Tibial artery (tissue), 4 donors: ENCODE results near the gene SEPTIN3.

Experiments used
- DNase-seq, 2 donors: peaks; one replicate each; pipeline ENCODE4 v3.0.0-alpha.2; 2019
- H3K27ac ChIP-seq, 2 donors: fragments of 200-600 bp; sonication (generic) in 1 of 2; 1 replicate in 1 of 2; 2 replicates in 1 of 2; pipeline ENCODE4 v1.5.1; 2018 to 2019; ENCODE audit warnings: mild to moderate bottlenecking in 1 of 2
- H3K27me3 ChIP-seq, 2 donors: fragments of 200-600 bp; sonication (generic) in 1 of 2; one replicate each; pipeline versions ENCODE4 v1.5.1 to v1.6.0; 2016 to 2019
- H3K36me3 ChIP-seq, 3 donors: fragments of 200-600 bp; sonication (generic) in 2 of 3; one replicate each; pipeline ENCODE4 v1.5.1; 2016 to 2019; ENCODE audit warnings: mild to moderate bottlenecking in 2 of 3
- H3K4me1 ChIP-seq, 4 donors: fragments of 200-600 bp; sonication (generic) in 2 of 4; 1 replicate in 3 of 4; 2 replicates in 1 of 4; pipeline ENCODE4 v1.5.1; 2016 to 2019
- H3K4me3 ChIP-seq, 2 donors: fragments of 200-600 bp; sonication (generic) in 1 of 2; 1 replicate in 1 of 2; 2 replicates in 1 of 2; pipeline ENCODE4 v1.5.1; 2018 to 2019; ENCODE audit warnings: mild to moderate bottlenecking in 2 of 2
- H3K9me3 ChIP-seq, 3 donors: fragments of 200-600 bp; sonication (generic) in 1 of 3; one replicate each; pipeline ENCODE4 v1.5.1; 2016 to 2019
- intact Hi-C: fragments of 100-400 bp; cut with DNase I; formaldehyde crosslinking; loops from one replicate; pipeline ENCODE4 v1.15.0; 2023; ENCODE audit warnings: low total_unique reads
- TF ChIP-seq, protein P1 (sequence below), 2 experiments: fragments of 200-600 bp in 1 of 2; fragments of 450-650 bp in 1 of 2; IDR thresholded peaks; one replicate each; pipeline ENCODE4 v1.5.1; 2017 to 2019; ENCODE audit warnings: antibody characterized with exemption in 2 of 2, mild to moderate bottlenecking in 1 of 2, moderate library complexity in 1 of 2

The SEPTIN3 gene

DNA sequence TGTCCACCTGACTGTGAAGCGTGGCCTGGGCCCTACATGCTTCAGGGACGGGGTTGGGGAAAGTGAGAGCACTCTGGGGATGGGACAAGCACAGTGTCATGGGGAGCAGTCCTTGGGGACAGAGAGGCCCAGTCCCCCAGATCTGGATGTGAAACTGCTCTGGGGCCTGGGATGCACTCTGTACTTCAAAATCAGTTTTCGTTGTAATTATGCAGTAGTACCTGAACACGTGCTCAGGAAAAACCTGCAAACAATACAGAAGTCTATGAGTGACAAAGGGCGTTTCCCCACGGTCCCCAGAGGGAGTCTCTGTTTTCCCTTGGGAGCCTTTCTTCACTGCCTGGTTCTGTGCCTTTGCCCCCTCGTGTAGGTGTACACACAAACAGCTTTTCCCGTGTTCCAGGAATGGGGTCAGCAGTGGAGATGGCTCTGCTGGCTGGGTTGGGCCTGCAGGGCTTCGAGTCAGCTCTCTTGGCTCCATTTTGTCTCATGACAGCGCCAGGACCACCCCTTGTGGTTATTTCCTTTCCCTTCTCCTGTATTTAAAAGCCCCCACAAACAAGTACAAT, 37.5 kb upstream of the SEPTIN3 start:
- DNase-seq = no peak
- H3K36me3 ChIP-seq = no peaks in the 10 kb centered on the region
- H3K4me3 ChIP-seq = no peak overlapping the region
- intact Hi-C loops = no loop called here
- H3K27ac ChIP-seq = no peak overlapping the region
- H3K9me3 ChIP-seq = no peaks in the 10 kb centered on the region
- H3K27me3 ChIP-seq = peaks cover 0 to 16% of the 10 kb centered on the region in 2 donors
- TF ChIP-seq, protein P1, sequence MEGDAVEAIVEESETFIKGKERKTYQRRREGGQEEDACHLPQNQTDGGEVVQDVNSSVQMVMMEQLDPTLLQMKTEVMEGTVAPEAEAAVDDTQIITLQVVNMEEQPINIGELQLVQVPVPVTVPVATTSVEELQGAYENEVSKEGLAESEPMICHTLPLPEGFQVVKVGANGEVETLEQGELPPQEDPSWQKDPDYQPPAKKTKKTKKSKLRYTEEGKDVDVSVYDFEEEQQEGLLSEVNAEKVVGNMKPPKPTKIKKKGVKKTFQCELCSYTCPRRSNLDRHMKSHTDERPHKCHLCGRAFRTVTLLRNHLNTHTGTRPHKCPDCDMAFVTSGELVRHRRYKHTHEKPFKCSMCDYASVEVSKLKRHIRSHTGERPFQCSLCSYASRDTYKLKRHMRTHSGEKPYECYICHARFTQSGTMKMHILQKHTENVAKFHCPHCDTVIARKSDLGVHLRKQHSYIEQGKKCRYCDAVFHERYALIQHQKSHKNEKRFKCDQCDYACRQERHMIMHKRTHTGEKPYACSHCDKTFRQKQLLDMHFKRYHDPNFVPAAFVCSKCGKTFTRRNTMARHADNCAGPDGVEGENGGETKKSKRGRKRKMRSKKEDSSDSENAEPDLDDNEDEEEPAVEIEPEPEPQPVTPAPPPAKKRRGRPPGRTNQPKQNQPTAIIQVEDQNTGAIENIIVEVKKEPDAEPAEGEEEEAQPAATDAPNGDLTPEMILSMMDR (IDR thresholded peaks at IDR 0.05) = no peak
- H3K4me1 ChIP-seq = no peaks in the 10 kb centered on the region

DNA sequence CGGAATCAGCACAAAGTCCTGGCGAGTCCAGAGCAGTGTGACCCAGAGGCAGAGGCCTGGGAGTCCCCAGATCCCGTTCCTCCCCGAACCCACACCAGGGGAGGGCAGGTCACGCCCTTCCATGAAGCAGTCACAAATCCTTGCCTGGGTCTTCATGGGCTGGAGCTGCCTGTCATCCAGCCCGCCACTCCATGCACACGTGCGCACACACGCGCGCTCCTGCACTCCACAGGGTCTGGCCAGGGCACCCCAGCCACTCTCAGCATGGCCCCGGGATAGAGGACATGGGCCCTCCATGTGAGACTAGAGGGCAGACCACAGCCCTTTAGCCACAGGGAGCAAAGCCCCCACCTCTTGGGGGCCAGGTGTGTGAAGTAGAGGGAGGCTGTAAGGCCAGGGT, 36.9 kb upstream of the SEPTIN3 start:
- no peaks in the 10 kb centered on the region for H3K4me1 ChIP-seq
- H3K9me3 ChIP-seq = no peaks in the 10 kb centered on the region
- TF ChIP-seq, protein P1 (IDR thresholded peaks at IDR 0.05) = no peak
- peaks cover 0 to 10% of the 10 kb centered on the region in 2 donors for H3K27me3 ChIP-seq
- DNase-seq = no peak
- intact Hi-C loops = no loop called here
- H3K36me3 ChIP-seq = no peaks in the 10 kb centered on the region
- no peak overlapping the region for H3K27ac ChIP-seq
- no peak overlapping the region for H3K4me3 ChIP-seq

DNA sequence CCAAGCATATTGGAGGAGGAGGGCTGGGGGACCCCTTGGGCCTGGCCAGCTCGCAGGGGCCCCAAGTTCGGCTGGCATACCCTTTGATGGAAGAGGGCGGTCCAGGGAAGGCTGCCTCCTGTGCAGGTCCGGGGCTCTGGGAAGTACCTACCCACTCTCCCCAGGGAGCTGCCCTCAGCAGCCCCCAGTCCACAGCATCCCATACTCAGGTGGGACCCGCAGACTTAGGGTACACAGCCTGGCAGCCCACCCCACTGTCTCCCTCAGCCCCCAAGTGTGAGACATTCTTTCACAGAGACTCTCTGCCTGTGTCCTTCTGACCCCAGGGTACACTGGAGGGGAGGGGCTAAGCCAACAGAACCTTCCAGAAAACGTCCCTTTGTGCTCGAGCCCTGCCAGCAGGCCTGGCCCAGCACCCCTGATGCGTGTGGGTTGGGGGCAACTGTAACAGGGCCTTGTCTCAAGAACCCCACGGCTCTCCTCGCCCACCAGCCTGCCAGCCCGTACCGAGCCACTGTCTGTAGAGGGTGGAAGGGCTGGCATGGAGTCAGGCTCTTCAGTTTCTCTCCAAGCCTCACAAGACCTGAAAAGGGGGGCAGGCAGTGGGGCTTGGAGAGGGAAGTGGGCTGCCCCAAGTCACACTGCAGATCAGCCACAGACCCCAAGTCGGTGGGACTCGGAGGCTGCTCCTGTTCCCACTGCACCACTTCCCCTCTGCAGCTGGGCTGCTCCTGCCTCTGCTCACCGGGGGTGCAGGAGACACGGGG, 35.6 kb upstream of the SEPTIN3 start:
- Histone ChIP-seq H3K27ac (no peak overlapping the region), H3K27me3 (no peaks in the 10 kb centered on the region), H3K4me1 (no peaks in the 10 kb centered on the region), H3K9me3 (no peaks in the 10 kb centered on the region), H3K4me3 (no peak overlapping the region), H3K36me3 (no peaks in the 10 kb centered on the region)
- no peak for DNase-seq
- intact Hi-C loops = no loop called here
- TF ChIP-seq, protein P1 (IDR thresholded peaks at IDR 0.05) = no peak

DNA sequence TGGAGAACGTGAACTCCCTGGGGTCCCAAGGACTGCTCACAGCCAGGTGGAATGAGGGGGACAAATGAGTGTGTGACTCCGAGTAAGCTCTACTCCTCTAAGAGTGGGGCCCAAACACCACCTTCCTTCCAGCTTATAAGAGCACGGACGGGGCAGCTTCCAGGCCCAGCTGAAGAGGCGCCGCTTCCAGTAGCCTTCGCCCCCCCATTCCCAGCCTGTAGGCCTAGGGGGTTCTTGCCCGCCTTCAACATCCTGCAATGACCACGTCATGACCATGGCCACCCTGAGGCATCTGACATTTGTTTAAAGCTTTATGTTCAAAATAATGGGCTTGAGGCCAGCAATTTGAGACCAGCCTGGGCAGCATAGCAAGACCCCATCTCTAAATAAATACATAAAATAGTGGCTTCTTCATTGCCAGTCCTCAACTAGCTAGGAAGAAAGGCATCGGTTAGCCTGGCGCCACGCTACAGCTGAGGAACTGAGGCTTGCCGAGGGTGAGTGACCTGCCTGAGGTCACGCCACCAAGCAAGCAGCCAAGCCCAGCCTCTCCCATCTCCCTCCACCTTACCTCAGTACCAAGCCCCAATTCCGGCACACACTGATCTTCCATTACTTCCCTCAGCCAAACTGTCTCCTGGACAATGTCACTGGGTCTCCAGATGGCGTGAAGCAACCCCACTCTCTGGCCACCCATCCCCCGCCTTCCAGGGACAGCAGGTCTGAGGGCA, 34.8 kb upstream of the SEPTIN3 start:
- Histone ChIP-seq H3K27ac (no peak overlapping the region), H3K9me3 (no peaks in the 10 kb centered on the region), H3K4me1 (no peaks in the 10 kb centered on the region), H3K4me3 (no peak overlapping the region), H3K27me3 (no peaks in the 10 kb centered on the region), H3K36me3 (no peaks in the 10 kb centered on the region)
- no peak for DNase-seq
- TF ChIP-seq, protein P1 (IDR thresholded peaks at IDR 0.05) = no peak
- intact Hi-C loops = no loop called here

DNA sequence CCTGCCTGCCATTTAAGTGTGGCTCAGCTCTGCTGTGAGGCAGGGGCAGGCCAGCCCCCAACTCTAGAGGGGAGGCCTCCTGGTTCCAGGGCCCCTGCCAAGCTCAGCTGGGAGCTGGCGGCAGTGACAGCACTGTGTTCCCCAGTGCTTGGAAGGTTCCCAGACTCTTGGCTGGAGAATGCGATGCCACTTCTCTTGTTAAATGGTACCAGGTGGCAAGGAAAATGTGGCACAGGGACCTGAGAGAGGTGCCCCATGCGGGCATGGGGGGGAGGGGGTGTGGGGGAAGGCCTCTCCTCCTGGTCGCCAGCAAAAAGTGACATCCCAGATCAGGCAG, 34.3 kb upstream of the SEPTIN3 start:
- H3K36me3 ChIP-seq = no peaks in the 10 kb centered on the region
- no peak for DNase-seq
- H3K27me3 ChIP-seq = no peaks in the 10 kb centered on the region
- H3K9me3 ChIP-seq = no peaks in the 10 kb centered on the region
- TF ChIP-seq, protein P1 (IDR thresholded peaks at IDR 0.05) = no peak
- no peak overlapping the region for H3K27ac ChIP-seq
- H3K4me1 ChIP-seq = no peaks in the 10 kb centered on the region
- no peak overlapping the region for H3K4me3 ChIP-seq
- intact Hi-C loops = no loop called here
